Keratinocyte (primary cell): ENCODE results near the gene NRP1. TPM values are rescaled to one million over a fixed set of nuclear protein-coding genes. Genes with fewer than 3 reads are reported as not detected.

Experiments used
- DNase-seq: peaks from one replicate; pipeline ENCODE4 v3.0.0-alpha.2; 2011; ENCODE audit warnings: low read depth, missing footprints, low spot score
- FAIRE-seq: peaks from 2 replicates; lab custom pipeline; 2011; peaks lifted over from hg19 to GRCh38; lab: Jason Lieb, UNC
- H2AFZ ChIP-seq: 2 replicates; pipeline ENCODE4 v1.6.0; 2012; ENCODE audit warnings: low read length, control low read depth, inconsistent platforms; ENCODE audit not compliant: control insufficient read depth
- H3K27ac ChIP-seq: 2 replicates; pipeline ENCODE4 v1.5.1; 2011; ENCODE audit warnings: low read length; ENCODE audit not compliant: control insufficient read depth, insufficient read depth
- H3K27me3 ChIP-seq: 3 replicates; pipeline ENCODE4 v1.6.0; 2011; ENCODE audit warnings: low read length; ENCODE audit not compliant: control insufficient read depth, insufficient read depth; ENCODE audit errors: extremely low read depth
- H3K36me3 ChIP-seq, 2 experiments: 2 replicates in 1 of 2; 3 replicates in 1 of 2; pipeline ENCODE4 v1.5.1; 2011; ENCODE audit warnings: low read length in 2 of 2, mild to moderate bottlenecking in 1 of 2; ENCODE audit not compliant: control insufficient read depth in 2 of 2, insufficient read depth in 2 of 2; ENCODE audit errors: extremely low read depth in 1 of 2
- H3K4me1 ChIP-seq: 3 replicates; pipeline ENCODE4 v1.5.1; 2011; ENCODE audit warnings: low read length; ENCODE audit not compliant: control insufficient read depth, insufficient read depth; ENCODE audit errors: extremely low read depth
- H3K4me2 ChIP-seq: 3 replicates; pipeline ENCODE4 v1.6.0; 2011; ENCODE audit warnings: low read depth, low read length; ENCODE audit not compliant: control insufficient read depth, insufficient read depth; ENCODE audit errors: extremely low read depth
- H3K4me3 ChIP-seq, 3 experiments: fragments of 200-600 bp in 1 of 3; sonication (generic) in 1 of 3; 2 replicates in 2 of 3; 3 replicates in 1 of 3; pipeline ENCODE4 v1.5.1; 2011 to 2016; ENCODE audit warnings: low read length in 3 of 3, mild to moderate bottlenecking in 3 of 3, control low read depth in 2 of 3, inconsistent platforms in 1 of 3, low read depth in 1 of 3, mixed read lengths in 1 of 3, mixed run types in 1 of 3, moderate library complexity in 1 of 3; ENCODE audit not compliant: control insufficient read depth in 2 of 3, insufficient read depth in 2 of 3; ENCODE audit errors: extremely low read depth in 1 of 3
- H3K79me2 ChIP-seq: 2 replicates; pipeline ENCODE4 v1.6.0; 2012; ENCODE audit warnings: low read length; ENCODE audit not compliant: control insufficient read depth, insufficient read depth
- H3K9ac ChIP-seq: 3 replicates; pipeline ENCODE4 v1.6.0; 2011; ENCODE audit warnings: low read length; ENCODE audit not compliant: control insufficient read depth, insufficient read depth; ENCODE audit errors: extremely low read depth
- H3K9me1 ChIP-seq: 3 replicates; pipeline ENCODE4 v1.6.0; 2011; ENCODE audit warnings: low read length; ENCODE audit not compliant: control insufficient read depth, insufficient read depth; ENCODE audit errors: extremely low read depth
- H3K9me3 ChIP-seq: 2 replicates; pipeline ENCODE4 v1.5.1; 2012; ENCODE audit warnings: low read depth, low read length; ENCODE audit not compliant: control insufficient read depth
- H4K20me1 ChIP-seq: 3 replicates; pipeline ENCODE4 v1.6.0; 2011; ENCODE audit warnings: low read length; ENCODE audit not compliant: control insufficient read depth, insufficient read depth; ENCODE audit errors: extremely low read depth
- EZH2 ChIP-seq: IDR thresholded peaks from one replicate; pipeline ENCODE4 v1.6.1; 2012; ENCODE audit warnings: inconsistent platforms, mild to moderate bottlenecking, low read length, moderate library complexity
- dilution Hi-C: fragments of 300-500 bp; cut with MboI; formaldehyde crosslinking; loops from one replicate; pipeline ENCODE4 v1.7.0; 2020; ENCODE audit warnings: low sequenced_read_pairs; ENCODE audit not compliant: extremely low pct_ligation_motif_present
- polyA plus RNA-seq, 5 experiments: library from polyadenylated mRNA; depleted of rRNA in 3 of 5; stranded (reverse) in 3 of 5; stranded (forward) in 1 of 5; unstranded in 1 of 5; fragments of >200 nt; gene quantifications; 1 replicate in 1 of 5; 2 replicates in 3 of 5; 3 replicates in 1 of 5; pipeline versions ENCODE4 v1.2.1 to v1.2.3, GENCODE V29; 2011 to 2012; ENCODE audit warnings: missing spikeins in 2 of 5, low read depth in 1 of 5, low replicate concordance in 1 of 5
- TF ChIP-seq, protein P1 (sequence below), 3 experiments: IDR thresholded peaks in 1 of 3; conservative IDR thresholded peaks in 1 of 3; optimal IDR thresholded peaks in 1 of 3; 2 replicates in 2 of 3; 3 replicates in 1 of 3; pipeline versions ENCODE3 to v1.5.1; 2011; ENCODE audit warnings: low read length in 3 of 3, mild to moderate bottlenecking in 3 of 3, moderate library complexity in 2 of 3, control low read depth in 1 of 3, inconsistent platforms in 1 of 3; ENCODE audit not compliant: insufficient read depth in 2 of 3; ENCODE audit errors: extremely low read depth in 1 of 3

Gene NRP1
- polyA plus RNA-seq, 1 donor (not counting 4 experiments of a cell fraction or from before 2014, with no cell fraction given), result 36.2 TPM

DNA sequence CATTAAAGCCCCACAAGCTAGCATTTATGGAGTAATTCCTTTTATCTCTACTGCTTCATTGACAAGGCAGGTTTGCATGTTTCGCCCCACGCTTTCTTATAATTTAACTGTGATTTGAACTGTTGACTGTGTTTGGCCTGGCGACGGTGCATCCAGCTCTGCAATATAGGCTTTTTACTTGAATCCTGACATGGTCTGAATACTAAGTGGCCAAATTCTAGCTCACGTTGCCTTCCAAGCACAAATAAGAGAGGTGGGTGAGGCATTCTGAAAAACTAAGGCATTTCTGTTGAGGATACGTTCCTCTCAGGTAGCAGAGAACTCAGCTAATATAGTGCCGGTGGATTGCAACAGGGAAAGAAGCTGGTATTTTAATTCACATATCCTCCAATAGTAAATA lies 61.8 kb downstream of the NRP1 start:
- Histone ChIP-seq H3K4me2 (no peak overlapping the region), H3K27me3 (no peaks in the 10 kb centered on the region), H3K4me1 (peaks cover 40% of the 10 kb centered on the region), H3K27ac (peak overlapping the region; percentile 36), H3K79me2 (peaks cover 29% of the 10 kb centered on the region), H3K36me3 (peaks cover 3 to 11% of the 10 kb centered on the region in 2 experiments), H2AFZ (no peak overlapping the region), H4K20me1 (no peaks in the 10 kb centered on the region), H3K4me3 (no peak overlapping the region), H3K9me1 (no peaks in the 10 kb centered on the region), H3K9ac (peak overlapping the region; percentile 28), H3K9me3 (no peaks in the 10 kb centered on the region)
- FAIRE-seq, result peak; percentile 61
- dilution Hi-C loops, result no loop called here
- no peak for TF ChIP-seq EZH2
- TF ChIP-seq, protein P1, sequence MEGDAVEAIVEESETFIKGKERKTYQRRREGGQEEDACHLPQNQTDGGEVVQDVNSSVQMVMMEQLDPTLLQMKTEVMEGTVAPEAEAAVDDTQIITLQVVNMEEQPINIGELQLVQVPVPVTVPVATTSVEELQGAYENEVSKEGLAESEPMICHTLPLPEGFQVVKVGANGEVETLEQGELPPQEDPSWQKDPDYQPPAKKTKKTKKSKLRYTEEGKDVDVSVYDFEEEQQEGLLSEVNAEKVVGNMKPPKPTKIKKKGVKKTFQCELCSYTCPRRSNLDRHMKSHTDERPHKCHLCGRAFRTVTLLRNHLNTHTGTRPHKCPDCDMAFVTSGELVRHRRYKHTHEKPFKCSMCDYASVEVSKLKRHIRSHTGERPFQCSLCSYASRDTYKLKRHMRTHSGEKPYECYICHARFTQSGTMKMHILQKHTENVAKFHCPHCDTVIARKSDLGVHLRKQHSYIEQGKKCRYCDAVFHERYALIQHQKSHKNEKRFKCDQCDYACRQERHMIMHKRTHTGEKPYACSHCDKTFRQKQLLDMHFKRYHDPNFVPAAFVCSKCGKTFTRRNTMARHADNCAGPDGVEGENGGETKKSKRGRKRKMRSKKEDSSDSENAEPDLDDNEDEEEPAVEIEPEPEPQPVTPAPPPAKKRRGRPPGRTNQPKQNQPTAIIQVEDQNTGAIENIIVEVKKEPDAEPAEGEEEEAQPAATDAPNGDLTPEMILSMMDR (optimal IDR thresholded peaks at IDR 0.05 in 1 of 3, IDR thresholded peaks at IDR 0.05 in 1 of 3, conservative IDR thresholded peaks at IDR 0.05 in 1 of 3; ENCODE audit: extremely low read depth in 1 of 3, insufficient read depth in 2 of 3, low read length in 3 of 3), result no peak
- no peak for DNase-seq

DNA sequence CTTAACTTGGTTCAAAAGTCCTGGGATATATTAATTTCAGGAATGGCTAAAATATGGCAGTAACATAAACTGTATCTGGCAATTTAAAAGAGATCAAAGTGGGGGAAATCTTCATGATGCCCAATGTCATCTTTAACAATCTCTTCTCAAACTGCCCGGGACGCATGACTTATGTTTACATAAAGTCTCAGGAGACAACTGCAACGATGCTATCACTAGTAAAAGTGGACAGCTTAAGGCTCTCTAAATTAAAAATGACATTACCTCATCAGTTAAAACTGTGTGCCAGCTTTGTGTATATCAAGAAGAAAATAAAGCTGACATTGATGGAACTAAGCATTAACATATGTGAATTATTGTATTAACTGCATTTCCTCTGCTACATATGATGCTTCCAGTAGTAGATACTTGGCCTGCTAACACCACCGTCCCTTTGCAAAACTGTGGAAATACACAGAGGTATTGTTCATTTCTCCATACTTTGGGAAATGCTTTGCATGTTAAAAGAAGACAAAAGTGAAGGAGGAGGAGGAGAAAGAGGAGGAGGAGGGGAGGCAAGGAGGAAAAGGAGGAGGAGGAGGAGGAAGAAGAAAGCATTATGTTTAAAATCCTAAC lies 62.4 kb downstream of the NRP1 start:
- no peak overlapping the region for H2AFZ ChIP-seq
- TF ChIP-seq, protein P1 (optimal IDR thresholded peaks at IDR 0.05 in 1 of 3, IDR thresholded peaks at IDR 0.05 in 1 of 3, conservative IDR thresholded peaks at IDR 0.05 in 1 of 3; ENCODE audit: extremely low read depth in 1 of 3, insufficient read depth in 2 of 3, low read length in 3 of 3), result no peak
- no peak for TF ChIP-seq EZH2
- H4K20me1 ChIP-seq, result no peaks in the 10 kb centered on the region
- H3K9me3 ChIP-seq, result no peaks in the 10 kb centered on the region
- dilution Hi-C loops, result no loop called here
- no peak overlapping the region for H3K4me3 ChIP-seq
- H3K9me1 ChIP-seq, result no peaks in the 10 kb centered on the region
- peaks cover 3 to 11% of the 10 kb centered on the region in 2 experiments for H3K36me3 ChIP-seq
- no peak overlapping the region for H3K4me2 ChIP-seq
- DNase-seq (no peak), FAIRE-seq (no peak)
- no peaks in the 10 kb centered on the region for H3K27me3 ChIP-seq
- no peak overlapping the region for H3K27ac ChIP-seq
- no peak overlapping the region for H3K9ac ChIP-seq
- peaks cover 35% of the 10 kb centered on the region for H3K4me1 ChIP-seq
- peaks cover 26% of the 10 kb centered on the region for H3K79me2 ChIP-seq
